Body of pancreas (tissue), 4 donors: ENCODE data around the gene SLC1A4. TPM values are rescaled to one million over a fixed set of nuclear protein-coding genes. Genes with fewer than 3 reads are reported as not detected.

Experiments used
- ATAC-seq: fragments of 150-250 bp; one replicate; pipeline ENCODE4 v1.9.1; 2016
- DNase-seq, 4 donors: peaks; one replicate each; pipeline ENCODE4 v3.0.0-alpha.2; 2019
- H3K27ac ChIP-seq, 4 donors: fragments of 200-600 bp; sonication (generic); 1 replicate in 3 of 4; 2 replicates in 1 of 4; pipeline versions ENCODE4 v1.5.1 to v1.6.1; 2016 to 2019; ENCODE audit warnings: mild to moderate bottlenecking in 1 of 4, mixed read lengths in 1 of 4, moderate library complexity in 1 of 4
- H3K27me3 ChIP-seq, 2 donors: fragments of 200-600 bp; sonication (generic); one replicate each; pipeline ENCODE4 v1.6.0; 2016; ENCODE audit warnings: mild to moderate bottlenecking in 1 of 2
- H3K36me3 ChIP-seq, 2 donors: fragments of 200-600 bp; sonication (generic); replicated peaks in 1 of 2; 2 replicates each; pipeline ENCODE4 v1.5.1; 2016; ENCODE audit warnings: low read depth in 2 of 2; ENCODE audit not compliant: insufficient read depth in 1 of 2
- H3K4me1 ChIP-seq: fragments of 200-600 bp; sonication (generic); one replicate; pipeline ENCODE4 v1.6.0; 2016
- H3K4me3 ChIP-seq, 2 donors: fragments of 200-600 bp; sonication (generic); 1 replicate in 1 of 2; 2 replicates in 1 of 2; pipeline ENCODE4 v1.5.1; 2016 to 2019
- H3K9me3 ChIP-seq, 3 donors: fragments of 200-600 bp; sonication (generic); 1 replicate in 2 of 3; 2 replicates in 1 of 3; pipeline ENCODE4 v1.5.1; 2016
- POLR2A ChIP-seq, 3 donors: fragments of 450-650 bp; IDR thresholded peaks; one replicate each; pipeline ENCODE4 v1.6.1; 2016; ENCODE audit warnings: antibody characterized with exemption in 3 of 3, mild to moderate bottlenecking in 2 of 3
- WGBS, 2 donors: methylation state at CpG; one replicate each; pipeline ENCODE4 v1.1.5; 2017; 5-methylcytosine and 5-hydroxymethylcytosine counted together
- intact Hi-C: fragments of 100-400 bp; cut with DNase I; formaldehyde crosslinking; loops from one replicate; pipeline ENCODE4 v1.15.1; 2023
- total RNA-seq, 2 donors: library from RNA; depleted of rRNA; stranded (reverse); fragments of >200 nt; gene quantifications; one replicate each; pipeline ENCODE4 v1.1.0, GENCODE V29; 2016
- TF ChIP-seq, protein P1 (sequence below), 7 experiments: fragments of 450-650 bp in 4 of 7; fragments of 200-600 bp in 3 of 7; sonication (generic) in 3 of 7; IDR thresholded peaks; one replicate each; pipeline ENCODE4 v1.5.1; 2016 to 2019; ENCODE audit warnings: antibody characterized with exemption in 7 of 7

SLC1A4 gene
- total RNA-seq, 2 donors from 2014 or later = 14.5 to 25.4 TPM

GRCh38 chr2:65043001-65043400 lies 53.8 kb downstream of the SLC1A4 start:
- H3K27ac ChIP-seq = no peak overlapping the region
- DNase-seq (no peak), ATAC-seq (no peak)

DNA sequence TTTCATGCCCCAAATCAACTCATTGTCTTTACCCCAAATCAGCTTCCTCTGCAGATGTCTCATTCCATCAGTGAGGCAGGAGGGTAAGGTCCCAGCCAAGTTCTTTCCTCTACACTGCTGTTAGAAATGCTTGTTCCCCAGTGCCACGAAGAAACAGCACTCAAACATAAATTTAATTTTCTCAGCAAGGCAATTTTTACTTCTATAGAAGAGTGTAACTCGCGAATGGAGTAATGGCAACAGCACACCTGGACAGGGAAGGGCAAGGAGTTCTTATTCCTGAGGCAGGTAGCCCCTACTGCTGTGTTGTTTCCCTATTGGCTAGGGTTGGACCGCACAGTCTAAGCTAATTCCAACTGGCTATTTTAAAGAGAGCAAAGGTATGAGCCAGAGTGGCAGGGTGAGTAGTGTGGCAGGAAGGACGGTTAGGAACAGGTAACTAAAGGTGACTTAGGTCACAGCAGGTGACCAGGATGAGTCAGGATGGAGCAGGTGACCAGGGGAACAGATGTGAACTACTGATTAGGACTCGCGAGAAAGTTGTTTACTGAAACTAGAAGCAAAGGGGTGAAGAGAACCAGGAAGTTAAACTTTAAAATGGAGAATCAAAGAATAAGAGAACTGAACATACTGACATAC lies 55.0 kb downstream of the SLC1A4 start:
- Histone ChIP-seq H3K4me1 (no peaks in the 10 kb centered on the region), H3K4me3 (no peak overlapping the region), H3K36me3 (no peaks in the 10 kb centered on the region), H3K27ac (no peak overlapping the region), H3K27me3 (no peaks in the 10 kb centered on the region), H3K9me3 (no peaks in the 10 kb centered on the region)
- TF ChIP-seq POLR2A (IDR thresholded peaks at IDR 0.05) = no peak
- TF ChIP-seq, protein P1, sequence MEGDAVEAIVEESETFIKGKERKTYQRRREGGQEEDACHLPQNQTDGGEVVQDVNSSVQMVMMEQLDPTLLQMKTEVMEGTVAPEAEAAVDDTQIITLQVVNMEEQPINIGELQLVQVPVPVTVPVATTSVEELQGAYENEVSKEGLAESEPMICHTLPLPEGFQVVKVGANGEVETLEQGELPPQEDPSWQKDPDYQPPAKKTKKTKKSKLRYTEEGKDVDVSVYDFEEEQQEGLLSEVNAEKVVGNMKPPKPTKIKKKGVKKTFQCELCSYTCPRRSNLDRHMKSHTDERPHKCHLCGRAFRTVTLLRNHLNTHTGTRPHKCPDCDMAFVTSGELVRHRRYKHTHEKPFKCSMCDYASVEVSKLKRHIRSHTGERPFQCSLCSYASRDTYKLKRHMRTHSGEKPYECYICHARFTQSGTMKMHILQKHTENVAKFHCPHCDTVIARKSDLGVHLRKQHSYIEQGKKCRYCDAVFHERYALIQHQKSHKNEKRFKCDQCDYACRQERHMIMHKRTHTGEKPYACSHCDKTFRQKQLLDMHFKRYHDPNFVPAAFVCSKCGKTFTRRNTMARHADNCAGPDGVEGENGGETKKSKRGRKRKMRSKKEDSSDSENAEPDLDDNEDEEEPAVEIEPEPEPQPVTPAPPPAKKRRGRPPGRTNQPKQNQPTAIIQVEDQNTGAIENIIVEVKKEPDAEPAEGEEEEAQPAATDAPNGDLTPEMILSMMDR (IDR thresholded peaks at IDR 0.05) = no peak
- intact Hi-C loops = loop anchor here (5.0 kb wide), 2 partner anchors 127 to 143 kb away; no protein-coding TSS in a partner anchor
- DNase-seq (no peak), ATAC-seq (no peak)
- WGBS, 2 donors = 79 to 81% methylated on average over 7 of the region's 7 CpGs

More at GRCh38 chr2:65043001-65043400, 53.8 kb downstream of the SLC1A4 start:
- Histone ChIP-seq H3K27me3 (no peaks in the 10 kb centered on the region), H3K4me3 (no peak overlapping the region), H3K9me3 (no peaks in the 10 kb centered on the region), H3K4me1 (no peaks in the 10 kb centered on the region), H3K36me3 (no peaks in the 10 kb centered on the region)
- TF ChIP-seq, protein P1 (IDR thresholded peaks at IDR 0.05) = no peak
- no peak for TF ChIP-seq POLR2A (IDR thresholded peaks at IDR 0.05)
- intact Hi-C loops = loop anchor here (5.0 kb wide), 2 partner anchors 126 to 144 kb away; no protein-coding TSS in a partner anchor
- WGBS, 2 donors = 63 to 76% methylated on average over 2 of the region's 2 CpGs

DNA sequence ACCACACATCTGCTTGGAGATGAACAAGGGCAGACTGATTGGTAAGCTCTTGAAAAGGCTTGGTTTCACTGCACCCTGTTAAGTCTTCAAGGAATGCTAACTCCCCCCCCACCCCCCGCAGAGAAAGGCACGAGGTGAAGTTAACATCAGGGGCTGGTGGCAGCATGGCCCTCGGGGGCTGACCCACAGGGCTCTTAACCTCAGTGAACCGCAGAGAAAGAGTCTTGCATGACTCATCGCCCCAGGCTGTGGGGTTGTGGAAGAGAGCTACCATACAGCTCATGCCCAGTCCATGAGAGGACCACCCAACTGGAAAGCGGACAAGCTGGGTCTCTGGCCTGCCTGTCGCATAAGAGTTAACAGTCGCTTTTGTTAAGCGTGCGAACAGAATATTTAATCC lies 56.5 kb downstream of the SLC1A4 start:
- ATAC-seq (no peak), DNase-seq (no peak)
- Histone ChIP-seq H3K4me1 (no peaks in the 10 kb centered on the region), H3K9me3 (no peaks in the 10 kb centered on the region), H3K36me3 (no peaks in the 10 kb centered on the region), H3K4me3 (no peak overlapping the region), H3K27me3 (no peaks in the 10 kb centered on the region), H3K27ac (no peak overlapping the region)
- intact Hi-C loops = no loop called here
- 75 to 88% methylated on average over 9 to 10 of the region's 10 CpGs for WGBS, 2 donors
- TF ChIP-seq, protein P1 (IDR thresholded peaks at IDR 0.05) = no peak
- TF ChIP-seq POLR2A (IDR thresholded peaks at IDR 0.05) = no peak

- H3K4me3 ChIP-seq = no peak overlapping the region
- H3K27me3 ChIP-seq = no peaks in the 10 kb centered on the region
- DNase-seq (no peak), ATAC-seq (no peak)
- no peak for TF ChIP-seq POLR2A (IDR thresholded peaks at IDR 0.05)
- TF ChIP-seq, protein P1 (IDR thresholded peaks at IDR 0.05) = no peak
- intact Hi-C loops = no loop called here
- H3K4me1 ChIP-seq = no peaks in the 10 kb centered on the region
- H3K9me3 ChIP-seq = no peaks in the 10 kb centered on the region
- H3K27ac ChIP-seq = no peak overlapping the region
- WGBS, 2 donors = 85 to 91% methylated on average over 11 of the region's 11 CpGs
- no peaks in the 10 kb centered on the region for H3K36me3 ChIP-seq
Observed at GRCh38 chr2:65046633-65047407, 57.6 kb downstream of the SLC1A4 start.
